HUES48 (cell line): ENCODE measurements around the gene PRKCA.

Experiments
- H3K27ac ChIP-seq: one replicate; pipeline ENCODE4 v1.7.0; 2013; ENCODE audit warnings: low read depth, low read length, inconsistent platforms
- H3K27me3 ChIP-seq: 2 replicates; pipeline ENCODE4 v1.6.1; 2013; ENCODE audit warnings: mild to moderate bottlenecking, low read length; ENCODE audit not compliant: control insufficient read depth, insufficient read depth
- H3K36me3 ChIP-seq: 2 replicates; pipeline ENCODE4 v1.6.1; 2013; ENCODE audit warnings: low read length; ENCODE audit not compliant: control insufficient read depth, insufficient read depth
- H3K4me1 ChIP-seq: 2 replicates; pipeline ENCODE4 v1.6.1; 2013; ENCODE audit warnings: mild to moderate bottlenecking, low read length; ENCODE audit not compliant: control insufficient read depth, insufficient read depth
- H3K4me3 ChIP-seq: 2 replicates; pipeline ENCODE4 v1.5.1; 2013; ENCODE audit warnings: mild to moderate bottlenecking, low read depth, low read length
- H3K9ac ChIP-seq: 2 replicates; pipeline ENCODE4 v1.6.1; 2013; ENCODE audit warnings: mild to moderate bottlenecking, low read depth, low read length, moderate library complexity
- H3K9me3 ChIP-seq: 2 replicates; pipeline ENCODE4 v1.6.1; 2013; ENCODE audit warnings: low read length; ENCODE audit not compliant: control insufficient read depth, insufficient read depth

Gene PRKCA

GRCh38 chr17:66647391-66647983, 345.1 kb downstream of the PRKCA start:
- no peak overlapping the region for H3K27ac ChIP-seq
- H3K27me3 ChIP-seq = no peaks in the 10 kb centered on the region
- no peak overlapping the region for H3K4me3 ChIP-seq
- no peak overlapping the region for H3K9ac ChIP-seq
- H3K4me1 ChIP-seq = peaks cover 16% of the 10 kb centered on the region
- H3K9me3 ChIP-seq = no peaks in the 10 kb centered on the region
- H3K36me3 ChIP-seq = 0 out of 2 replicates have a peak, but pooled peaks cover 3% of the 10 kb centered on the region

DNA sequence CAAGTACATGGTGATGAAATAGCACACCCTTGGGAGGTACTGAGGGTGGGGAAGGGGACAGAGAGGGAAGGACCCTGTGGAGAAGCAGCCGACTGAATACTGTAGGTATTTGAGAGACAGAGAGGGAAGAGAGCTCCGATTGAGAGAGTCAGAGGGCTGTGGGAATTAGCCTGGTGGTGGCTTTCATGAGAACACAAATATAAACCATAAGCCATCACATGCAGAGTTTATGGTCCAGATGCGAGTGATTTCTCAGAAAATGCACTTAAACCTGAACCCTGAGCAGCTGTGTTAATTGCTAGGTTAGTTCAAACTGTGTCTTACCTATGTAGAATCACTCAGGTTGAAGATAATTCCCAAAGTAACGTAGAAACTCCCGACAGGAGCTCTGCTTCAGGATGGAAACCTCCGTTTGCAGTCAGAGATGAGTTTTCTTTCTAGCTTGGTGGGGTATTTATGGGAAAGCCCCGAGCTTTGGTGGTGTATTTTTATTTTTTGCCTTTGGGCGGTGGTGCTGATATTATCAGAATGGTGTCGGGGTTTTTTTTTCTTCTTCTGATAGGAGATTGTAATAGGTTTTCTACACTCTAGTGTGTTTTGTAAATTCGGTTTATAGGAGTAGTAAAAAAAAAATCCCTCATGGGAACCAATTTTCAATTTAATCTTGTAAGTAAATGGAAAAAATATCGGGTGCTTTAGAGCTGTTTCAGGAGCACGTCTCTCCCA, 347.6 kb downstream of the PRKCA start:
- H3K9ac ChIP-seq = no peak overlapping the region
- H3K27ac ChIP-seq = no peak overlapping the region
- 0 out of 2 replicates have a peak, but pooled peaks cover 3% of the 10 kb centered on the region for H3K36me3 ChIP-seq
- H3K4me3 ChIP-seq = no peak overlapping the region
- H3K9me3 ChIP-seq = no peaks in the 10 kb centered on the region
- no peaks in the 10 kb centered on the region for H3K27me3 ChIP-seq
- H3K4me1 ChIP-seq = peaks cover 8% of the 10 kb centered on the region

DNA sequence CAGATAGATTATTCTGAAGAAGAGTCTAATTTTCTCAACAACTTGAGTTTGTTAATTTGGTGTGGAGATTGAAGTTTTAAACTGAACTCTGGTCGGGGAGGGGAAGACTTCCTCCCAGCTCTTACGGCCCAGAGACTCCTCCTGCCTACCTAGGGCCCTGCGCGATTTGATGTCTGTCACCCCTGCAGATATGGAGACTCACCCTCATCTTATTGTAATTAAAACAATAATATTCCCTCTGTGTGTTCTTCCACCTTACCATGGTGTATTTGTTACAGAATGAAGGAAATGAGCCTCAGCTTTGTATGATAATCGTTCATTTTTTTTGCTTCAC, 348.1 kb downstream of the PRKCA start:
- Histone ChIP-seq H3K9ac (no peak overlapping the region), H3K36me3 (0 out of 2 replicates have a peak, but pooled peaks cover 3% of the 10 kb centered on the region), H3K4me1 (peaks cover 8% of the 10 kb centered on the region), H3K27me3 (no peaks in the 10 kb centered on the region), H3K4me3 (no peak overlapping the region), H3K9me3 (no peaks in the 10 kb centered on the region), H3K27ac (no peak overlapping the region)

DNA sequence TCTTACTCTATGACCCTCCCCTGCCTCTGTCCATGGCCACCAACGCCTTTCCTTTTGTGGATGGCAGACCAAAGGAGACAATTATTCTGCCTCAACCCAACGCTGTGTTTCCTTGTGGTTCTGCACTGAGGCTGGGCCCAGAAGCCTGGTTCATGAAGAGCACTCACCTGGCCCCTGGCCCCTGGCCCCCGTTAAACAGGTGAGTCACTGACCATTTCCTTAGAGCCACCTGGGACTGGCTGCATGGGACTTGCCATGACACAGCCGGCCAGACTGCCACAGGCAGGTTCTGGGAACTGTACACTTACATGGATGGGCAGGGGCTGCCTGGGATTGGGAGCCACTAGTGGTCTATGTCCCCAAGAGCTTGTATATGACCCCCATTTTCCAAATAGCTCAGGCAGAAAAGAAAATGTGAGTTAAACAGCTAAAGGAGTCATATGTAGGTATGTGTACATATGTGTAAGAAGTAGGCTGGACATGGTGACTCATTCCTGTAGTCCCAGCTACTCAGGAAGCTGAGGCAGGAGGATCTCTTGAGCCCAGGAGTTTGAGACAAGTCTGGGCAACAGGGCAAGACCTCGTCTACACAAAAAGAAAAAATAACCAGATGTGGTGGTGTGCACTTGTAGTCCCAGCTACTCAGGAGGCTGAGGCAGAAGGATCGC, 350.6 kb downstream of the PRKCA start:
- Histone ChIP-seq H3K27ac (no peak overlapping the region), H3K9me3 (no peaks in the 10 kb centered on the region), H3K27me3 (no peaks in the 10 kb centered on the region), H3K4me1 (peaks cover 9% of the 10 kb centered on the region), H3K36me3 (no peaks in the 10 kb centered on the region), H3K4me3 (no peak overlapping the region), H3K9ac (no peak overlapping the region)

DNA sequence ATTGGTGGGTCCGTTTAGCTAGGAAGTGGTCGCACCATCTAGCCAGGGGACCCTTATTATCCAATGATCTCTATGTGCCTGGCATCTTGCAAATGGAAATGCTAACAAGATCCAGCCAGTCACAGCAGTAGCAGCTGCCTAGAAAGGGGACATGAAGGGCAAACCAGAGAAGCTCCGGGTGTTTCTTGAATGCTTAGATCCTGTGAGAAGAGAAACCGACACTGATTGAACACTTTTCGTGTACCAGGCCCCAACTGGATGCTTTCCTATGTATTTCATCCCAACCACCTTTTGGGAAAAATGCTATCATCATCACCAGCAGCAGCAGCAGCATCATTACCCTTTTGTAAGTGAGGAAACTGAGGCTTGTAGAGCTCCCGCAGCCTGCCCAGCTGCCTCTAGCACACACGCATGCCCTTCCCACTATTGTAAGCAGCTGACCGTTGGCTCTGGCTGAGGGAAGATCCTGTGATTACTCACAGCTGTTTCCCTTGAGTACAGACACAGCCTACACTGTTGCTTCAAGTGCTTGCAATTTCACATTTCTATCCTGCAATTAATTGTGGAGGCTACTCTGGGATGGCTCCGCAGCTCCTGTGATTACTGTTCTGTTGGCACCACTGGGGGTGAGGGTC, 351.8 kb downstream of the PRKCA start:
- H3K9ac ChIP-seq = no peak overlapping the region
- peaks cover 9% of the 10 kb centered on the region for H3K4me1 ChIP-seq
- H3K9me3 ChIP-seq = no peaks in the 10 kb centered on the region
- H3K36me3 ChIP-seq = no peaks in the 10 kb centered on the region
- H3K4me3 ChIP-seq = no peak overlapping the region
- no peaks in the 10 kb centered on the region for H3K27me3 ChIP-seq
- no peak overlapping the region for H3K27ac ChIP-seq

DNA sequence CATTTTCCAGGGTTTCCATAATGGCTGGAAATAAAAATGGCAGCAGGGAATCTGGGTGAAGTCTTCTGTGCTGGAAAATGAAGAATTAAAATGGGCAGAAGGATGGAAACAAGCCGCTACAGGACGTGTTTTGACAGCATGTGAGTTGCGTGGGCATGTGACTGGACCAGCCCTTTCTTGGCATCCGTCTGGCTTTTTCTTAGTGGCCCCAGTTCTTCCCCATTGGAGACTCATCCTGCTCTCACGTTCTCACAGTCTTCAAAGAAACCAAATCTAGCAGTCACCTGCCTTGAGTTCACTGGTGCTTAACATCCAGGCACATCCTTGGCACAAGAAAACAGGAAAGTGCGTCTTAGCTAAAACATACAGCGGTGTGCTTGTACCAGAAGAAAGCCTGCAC, 352.4 kb downstream of the PRKCA start:
- Histone ChIP-seq H3K4me1 (peaks cover 9% of the 10 kb centered on the region), H3K27me3 (no peaks in the 10 kb centered on the region), H3K4me3 (no peak overlapping the region), H3K36me3 (no peaks in the 10 kb centered on the region), H3K9me3 (no peaks in the 10 kb centered on the region), H3K27ac (no peak overlapping the region), H3K9ac (no peak overlapping the region)

GRCh38 chr17:66655461-66655860, 353.0 kb downstream of the PRKCA start:
- H3K4me3 ChIP-seq = no peak overlapping the region
- no peaks in the 10 kb centered on the region for H3K36me3 ChIP-seq

GRCh38 chr17:66655861-66656260, 353.4 kb downstream of the PRKCA start:
- no peak overlapping the region for H3K4me3 ChIP-seq
- H3K4me1 ChIP-seq = peaks cover 9% of the 10 kb centered on the region

More at GRCh38 chr17:66655461-66655860, 353.0 kb downstream of the PRKCA start:
- Histone ChIP-seq H3K9me3 (no peaks in the 10 kb centered on the region), H3K4me1 (peaks cover 9% of the 10 kb centered on the region), H3K27ac (no peak overlapping the region), H3K9ac (no peak overlapping the region), H3K27me3 (no peaks in the 10 kb centered on the region)

GRCh38 chr17:66661411-66662256, 359.2 kb downstream of the PRKCA start:
- H3K9ac ChIP-seq = no peak overlapping the region
- no peak overlapping the region for H3K4me3 ChIP-seq
- H3K27ac ChIP-seq = no peak overlapping the region
- H3K4me1 ChIP-seq = peaks cover 6% of the 10 kb centered on the region
- no peaks in the 10 kb centered on the region for H3K9me3 ChIP-seq
- no peaks in the 10 kb centered on the region for H3K36me3 ChIP-seq
- no peaks in the 10 kb centered on the region for H3K27me3 ChIP-seq

More at GRCh38 chr17:66655861-66656260, 353.4 kb downstream of the PRKCA start:
- Histone ChIP-seq H3K27ac (peak overlapping the region; percentile 18), H3K9ac (no peak overlapping the region), H3K9me3 (no peaks in the 10 kb centered on the region), H3K36me3 (no peaks in the 10 kb centered on the region), H3K27me3 (no peaks in the 10 kb centered on the region)

GRCh38 chr17:66662496-66662895, 360.1 kb downstream of the PRKCA start:
- Histone ChIP-seq H3K36me3 (no peaks in the 10 kb centered on the region), H3K27me3 (no peaks in the 10 kb centered on the region), H3K4me1 (peaks cover 7% of the 10 kb centered on the region; the same call in 1 of the 2 replicates), H3K9ac (no peak overlapping the region), H3K27ac (no peak overlapping the region), H3K9me3 (no peaks in the 10 kb centered on the region), H3K4me3 (no peak overlapping the region)
